ENCODE results near the gene CIRBP.

CIRBP gene

DNA sequence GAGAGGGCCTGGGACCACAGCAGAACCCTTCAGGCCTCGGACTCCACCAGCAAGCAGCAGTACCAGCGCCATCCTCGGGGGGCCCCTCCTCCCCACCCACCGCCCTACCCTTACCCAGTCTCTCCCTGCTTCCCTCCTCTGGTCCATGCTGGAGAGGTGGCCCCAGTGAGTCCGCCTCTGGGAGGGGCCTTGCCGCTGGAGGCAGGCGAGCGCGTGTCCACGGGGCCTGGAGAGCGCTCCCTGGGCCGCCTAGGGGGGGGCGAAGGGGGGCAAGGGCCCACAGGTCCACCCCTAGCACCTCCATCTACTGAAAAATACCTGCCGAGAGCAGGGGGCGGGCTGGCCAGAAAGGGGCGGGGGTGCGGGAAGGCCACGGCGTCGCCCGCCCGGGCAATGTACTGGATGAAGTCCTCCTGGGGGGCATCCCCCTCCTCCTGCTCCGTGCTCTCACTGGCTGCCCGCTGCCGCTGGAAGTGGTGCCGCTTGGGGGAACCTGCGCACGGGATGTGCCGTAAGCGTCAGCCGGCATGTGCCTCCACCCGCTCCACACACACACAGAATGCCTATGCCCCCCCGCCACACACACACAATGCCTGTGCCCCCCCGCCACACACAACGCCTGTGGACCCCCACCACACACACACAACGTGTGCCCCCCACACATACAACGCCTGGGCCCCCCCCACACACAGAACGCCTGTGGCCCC, 38.2 kb upstream of the CIRBP start:
- no peak for DNase-seq (ENCODE audit: low spot score)

DNA sequence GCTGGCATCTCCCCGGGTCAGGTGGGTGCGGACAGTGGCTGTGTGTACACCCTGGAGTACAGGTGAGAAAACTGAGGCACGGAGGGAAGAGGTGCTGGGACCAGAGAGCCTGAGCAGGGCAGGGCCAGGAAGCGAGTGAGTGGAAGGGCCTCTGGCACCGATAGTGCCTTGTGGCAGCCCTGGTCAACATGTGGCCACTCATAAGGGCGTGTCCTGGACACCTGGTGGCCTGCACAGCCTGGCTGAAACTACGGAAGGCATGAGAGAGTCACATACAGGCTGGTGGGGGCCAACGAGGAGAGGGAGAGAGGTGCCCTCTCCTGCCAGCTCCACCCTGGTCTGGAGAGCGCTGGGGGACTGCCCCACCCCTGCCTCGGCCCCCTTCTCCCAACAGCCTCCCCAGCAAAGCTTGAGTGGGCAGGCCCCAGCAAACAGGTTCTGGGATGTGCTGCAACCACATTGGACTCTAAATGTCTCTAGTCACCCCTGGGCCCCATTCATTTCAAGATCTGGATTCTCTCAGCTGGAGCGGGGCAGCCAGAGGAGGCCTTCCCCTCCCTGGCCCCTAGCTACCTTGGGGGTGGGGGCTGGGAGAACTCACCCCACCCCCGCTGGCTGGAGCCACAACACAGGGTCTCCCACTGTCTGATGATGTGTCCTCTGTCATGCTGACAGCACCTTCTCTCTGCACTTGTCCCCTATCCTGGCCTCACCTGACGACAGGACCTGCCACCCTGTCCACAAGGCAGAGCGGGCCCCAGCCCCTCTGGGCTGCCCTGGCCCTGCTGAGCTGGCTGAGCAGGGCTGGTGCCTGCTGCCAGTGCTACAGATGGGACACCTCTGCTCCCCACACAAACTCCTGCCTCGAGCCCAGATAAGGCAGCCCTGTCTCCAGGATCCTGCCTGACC, 37.1 kb upstream of the CIRBP start:
- no peak for DNase-seq (ENCODE audit: low spot score)

DNA sequence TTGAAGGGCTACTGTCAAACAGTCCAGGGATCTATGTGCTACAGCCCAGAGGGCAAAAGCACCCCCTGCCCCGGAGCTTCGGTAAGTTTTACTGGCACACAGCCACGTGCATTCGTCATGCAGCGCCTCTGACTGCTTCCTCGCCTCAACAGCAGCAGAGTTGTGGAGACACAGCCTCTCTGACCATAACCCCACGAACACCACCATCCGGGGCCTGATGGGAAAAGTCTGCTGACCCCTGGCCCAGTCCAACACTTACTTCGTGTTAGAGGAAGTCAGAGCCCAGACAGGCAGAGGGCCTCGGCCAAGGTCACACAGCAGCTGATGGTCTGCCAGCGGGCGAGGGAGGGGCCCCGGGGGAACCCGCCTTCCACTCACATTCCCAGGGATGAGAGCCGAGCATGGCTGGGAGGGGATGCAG, 36.5 kb upstream of the CIRBP start:
- DNase-seq (ENCODE audit: low spot score): no peak

DNA sequence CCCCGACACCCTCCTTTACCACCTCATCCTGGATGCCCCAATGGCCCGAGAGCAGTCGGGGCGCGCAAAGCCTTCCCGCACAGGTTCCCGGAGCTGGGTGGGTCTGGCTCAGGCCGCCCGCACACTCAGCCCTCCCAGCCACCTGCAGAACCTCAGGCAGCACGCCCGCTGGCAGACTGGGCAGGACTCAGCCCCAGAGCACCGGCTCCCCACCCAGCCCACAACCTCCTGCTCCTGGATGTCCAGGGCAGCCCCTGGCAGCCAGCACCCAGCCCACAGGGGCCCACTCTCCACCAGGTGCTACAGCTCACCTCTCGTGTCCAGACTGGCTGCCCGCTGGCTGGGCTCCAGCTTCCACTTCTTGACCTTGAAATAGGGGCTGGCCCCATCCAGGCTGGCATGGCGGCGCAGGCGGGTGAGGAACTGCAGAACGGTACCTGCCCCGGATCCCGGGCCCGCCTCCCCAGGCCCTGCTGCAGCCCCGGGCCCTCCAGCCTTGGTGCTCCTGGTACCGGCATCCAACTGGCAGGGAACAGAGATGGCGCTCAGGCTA, 35.9 kb upstream of the CIRBP start:
- no peak for DNase-seq (ENCODE audit: low spot score)

DNA sequence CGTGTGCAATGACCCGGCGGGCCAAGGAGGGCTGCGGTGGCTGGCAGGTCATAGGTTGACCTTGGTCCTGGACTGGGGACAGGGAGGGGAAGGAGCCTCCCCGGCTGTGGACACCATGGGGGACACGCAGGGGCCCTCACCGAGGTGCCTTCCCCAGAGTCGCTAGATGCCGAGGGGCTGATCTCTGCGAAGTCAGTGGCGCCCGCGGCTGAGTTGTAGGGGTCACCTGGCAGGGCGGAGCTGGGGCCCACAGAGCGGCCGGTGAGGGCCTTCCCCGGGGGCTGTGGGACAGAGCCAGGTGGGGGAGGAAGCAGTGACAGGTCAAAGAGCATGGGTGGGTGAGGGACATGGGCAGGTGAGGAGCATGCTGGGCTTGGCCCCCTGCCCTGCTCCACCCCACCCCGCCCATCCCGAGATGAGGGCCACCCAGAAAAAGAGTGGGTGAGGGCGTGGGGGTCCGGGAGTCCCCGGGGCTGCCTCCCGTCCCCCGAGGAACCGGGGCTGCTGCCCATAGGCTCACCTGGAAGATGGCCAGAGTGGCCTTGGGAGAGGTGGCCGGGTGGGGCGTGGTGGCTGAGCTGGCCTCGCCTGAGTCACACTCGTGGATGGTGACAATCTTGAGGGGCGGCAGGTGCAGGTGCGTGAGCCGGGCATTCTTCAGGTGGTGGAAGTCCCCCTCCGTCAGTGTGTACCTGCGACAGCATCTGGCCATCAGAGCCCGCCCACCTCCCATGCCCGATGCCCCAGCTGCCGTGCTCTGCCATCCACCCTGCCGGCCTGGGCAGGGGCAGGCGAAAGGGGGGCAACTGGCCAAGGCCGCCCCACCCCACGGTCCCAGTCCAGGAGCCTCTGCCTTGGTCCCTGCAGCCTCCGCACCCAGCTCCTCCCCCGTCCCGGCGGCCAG, 34.8 kb upstream of the CIRBP start:
- no peak for DNase-seq (ENCODE audit: low spot score)

DNA sequence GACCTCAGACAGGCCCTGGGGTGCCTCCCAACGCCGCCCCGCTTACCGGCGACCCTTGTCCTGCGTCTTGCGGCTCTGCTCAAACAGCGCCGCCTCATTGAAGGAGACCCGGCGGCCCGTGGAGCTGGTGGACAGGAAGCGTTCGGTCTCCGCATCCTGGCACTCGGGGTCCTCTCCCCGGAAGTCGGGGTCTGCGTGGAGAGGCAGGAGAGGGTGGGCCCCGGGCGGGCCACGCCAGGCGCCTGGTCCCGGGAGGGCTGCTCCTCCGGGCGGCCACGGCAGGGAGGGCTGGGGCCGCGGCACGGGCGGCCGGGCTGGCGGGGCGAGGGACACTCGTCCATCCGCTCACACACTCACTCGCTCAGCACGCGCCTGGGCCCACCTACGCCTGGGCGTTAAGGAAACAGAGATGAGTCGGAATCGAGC, 34.2 kb upstream of the CIRBP start:
- no peak for DNase-seq (ENCODE audit: low spot score)

DNA sequence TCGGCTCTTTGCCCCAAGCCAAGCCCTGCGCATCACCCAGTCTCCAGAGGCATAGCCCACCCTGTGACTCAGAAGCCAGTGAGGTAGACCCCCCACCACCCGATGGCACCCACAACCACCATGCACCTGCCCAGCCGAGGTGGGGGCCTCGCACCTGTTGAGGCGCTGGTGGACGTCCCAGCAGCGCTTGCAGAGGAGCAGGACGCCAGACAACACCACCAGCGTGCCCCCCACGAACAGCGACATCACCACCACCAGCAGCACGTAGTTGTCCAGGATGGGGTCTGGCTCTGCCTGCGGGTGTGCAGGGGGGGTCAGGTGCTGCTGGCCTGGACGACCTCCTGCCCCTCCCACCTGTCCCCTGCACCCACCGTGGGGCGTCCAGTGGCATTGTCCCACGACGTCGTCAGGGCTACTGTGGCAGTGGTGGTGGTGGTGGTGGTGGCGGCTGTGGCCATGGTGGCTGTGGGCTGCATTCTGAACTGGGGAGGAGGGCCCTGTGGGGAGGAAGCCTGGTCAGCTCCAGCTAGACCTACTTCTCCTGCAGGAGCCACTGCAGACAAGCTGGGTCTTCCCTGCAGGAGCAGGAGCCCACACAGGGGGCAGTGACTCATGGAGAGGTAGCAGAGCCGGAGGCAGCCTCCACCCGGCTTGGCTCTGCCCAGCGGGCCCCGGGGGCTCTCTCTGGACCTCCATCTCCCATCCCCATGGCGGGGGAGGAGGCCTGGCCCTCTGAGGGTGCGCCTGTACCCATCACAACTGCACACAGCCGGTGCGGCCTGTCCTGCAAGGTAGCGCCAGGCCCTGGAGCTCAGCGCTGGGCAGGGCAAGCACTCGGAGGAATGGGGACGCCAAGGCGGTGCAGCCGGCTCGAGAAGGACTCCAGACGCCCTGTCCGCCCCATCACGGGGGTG, 33.2 kb upstream of the CIRBP start:
- DNase-seq (ENCODE audit: low spot score): no peak

DNA sequence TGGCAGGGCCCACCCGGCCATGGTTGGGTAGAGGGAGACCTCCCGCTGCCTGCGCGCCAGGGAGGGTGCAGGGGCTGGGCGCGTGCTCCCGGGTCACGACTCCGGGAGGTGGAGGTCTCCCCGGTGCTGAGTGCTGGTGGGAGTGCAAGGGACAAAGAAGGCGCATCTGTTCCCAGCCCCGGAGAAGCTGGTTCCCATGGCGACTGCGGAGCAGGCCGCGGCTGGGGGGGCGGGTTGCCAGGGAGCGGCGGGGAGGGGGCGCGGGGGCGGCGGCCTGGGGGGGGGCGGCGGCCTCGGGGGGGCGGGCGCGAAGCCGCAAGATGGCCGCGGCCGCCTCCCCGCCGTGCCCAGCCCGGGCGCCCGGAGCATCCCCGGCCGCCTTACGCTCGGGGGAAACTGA, 32.6 kb upstream of the CIRBP start:
- no peak for DNase-seq (ENCODE audit: low spot score)

DNA sequence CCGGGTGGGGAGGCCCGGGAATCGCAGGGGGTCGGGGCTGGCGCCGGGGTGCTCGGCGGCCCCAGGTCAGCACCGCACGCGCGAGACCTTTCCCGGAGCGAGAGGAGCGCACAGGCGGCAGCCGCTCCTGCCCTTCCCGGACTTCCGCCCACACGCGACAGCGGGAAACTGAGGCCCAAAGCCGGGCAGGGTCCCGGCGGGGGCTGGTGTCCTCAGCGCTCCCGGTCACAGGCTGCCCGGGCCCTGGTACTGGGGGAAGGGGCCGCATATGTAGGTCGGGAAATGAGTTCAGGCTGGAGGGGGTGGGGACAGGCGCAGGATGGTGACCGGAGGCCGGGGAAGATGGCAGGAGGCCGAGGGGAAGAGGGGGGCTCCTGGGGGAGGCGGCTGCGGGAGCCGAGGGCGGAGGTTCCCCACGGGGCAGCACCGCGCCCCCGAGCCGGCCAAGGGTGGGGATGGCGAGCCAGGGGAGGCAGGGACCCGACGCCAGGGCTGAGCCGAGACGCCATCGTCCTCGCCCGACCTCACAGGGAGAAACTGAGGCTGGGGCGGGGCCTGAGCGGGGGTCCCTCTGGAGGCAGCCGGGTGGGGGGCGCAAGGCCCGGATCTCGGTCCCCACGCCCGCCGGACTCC, 32.0 kb upstream of the CIRBP start:
- DNase-seq (ENCODE audit: low spot score): no peak

DNA sequence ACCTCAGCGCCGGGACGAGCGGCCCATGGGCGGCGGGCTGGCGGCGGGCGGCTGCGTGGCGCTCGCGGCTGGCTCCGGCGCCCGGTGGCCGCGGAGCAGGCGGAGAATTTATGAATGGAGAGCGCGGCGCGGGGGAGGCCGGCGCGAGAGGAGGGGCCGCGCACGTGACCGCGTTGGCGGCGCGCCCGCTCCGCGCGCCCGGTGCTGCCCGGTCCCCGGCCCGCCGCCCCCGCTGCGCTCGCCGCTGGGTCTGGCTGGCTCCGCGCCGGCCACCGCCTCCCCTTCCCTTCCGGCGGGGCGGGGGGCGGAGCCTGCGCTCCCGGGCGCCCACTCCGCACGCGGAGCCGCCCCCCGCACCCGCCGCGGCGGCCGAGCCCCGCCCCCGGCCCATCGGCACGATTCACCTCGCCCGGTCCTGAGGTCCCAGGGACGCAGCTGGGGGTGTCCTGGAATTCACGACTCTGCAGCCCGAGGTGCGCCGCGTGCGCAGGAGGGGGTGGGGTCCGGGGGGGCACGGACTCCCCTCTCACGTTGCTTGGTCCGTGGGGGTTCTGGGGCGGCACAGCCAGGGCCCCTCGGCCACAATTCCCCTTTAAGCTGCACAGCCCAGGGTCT, 31.3 kb upstream of the CIRBP start, which contains the start of gene CBARP:
TSS of gene CBARP (minus strand) at position 252 of the 615 bp plus-strand sequence. CDS start 1,905 bp downstream, outside the sequence.
- DNase-seq (ENCODE audit: low spot score): peak; percentile 67

DNA sequence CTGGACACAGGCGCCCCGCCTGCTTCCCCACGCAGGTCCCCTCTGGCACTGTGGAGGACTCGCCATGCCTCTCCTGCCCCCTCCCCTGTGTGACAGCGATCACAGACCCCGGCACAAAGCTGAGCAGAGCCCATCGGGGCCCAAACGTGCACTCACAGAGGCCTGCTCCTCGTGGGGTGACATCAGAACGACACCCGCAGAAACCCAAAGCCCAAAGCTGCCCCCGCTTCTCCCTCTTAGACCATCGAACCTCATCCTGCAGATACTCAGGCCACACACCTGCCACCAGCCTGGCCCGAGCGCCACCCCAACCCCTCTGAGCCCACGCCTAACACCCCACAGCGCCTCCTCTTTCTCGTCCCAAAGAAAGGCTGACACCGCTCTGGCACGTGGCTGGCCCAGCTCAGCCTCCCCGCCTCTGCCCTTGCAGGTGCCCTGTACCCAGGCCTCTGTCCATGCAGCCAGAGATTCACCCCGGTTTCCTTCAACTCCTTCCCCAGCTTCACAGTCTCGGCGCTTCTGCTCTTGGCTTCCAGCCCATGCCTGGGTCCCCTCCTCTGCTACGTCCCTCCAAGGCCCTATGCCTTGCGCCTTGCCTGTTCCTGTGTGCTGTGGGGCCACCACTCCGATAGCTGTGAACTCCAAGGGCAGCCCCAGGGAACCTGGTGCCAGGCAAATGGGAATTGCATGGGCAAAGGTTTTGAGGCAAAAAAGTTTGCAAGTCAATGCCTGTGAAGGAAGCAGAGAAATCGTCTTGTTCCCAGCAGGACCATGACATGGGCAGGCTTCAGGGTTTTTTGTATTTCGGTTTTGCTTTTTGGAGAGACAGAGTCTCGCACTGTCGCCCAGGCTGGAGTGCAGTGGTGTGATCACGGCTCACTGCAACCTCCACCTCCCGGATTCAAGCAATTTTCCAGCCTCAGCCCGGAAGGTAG, 30.5 kb upstream of the CIRBP start:
- no peak for DNase-seq (ENCODE audit: low spot score)

DNA sequence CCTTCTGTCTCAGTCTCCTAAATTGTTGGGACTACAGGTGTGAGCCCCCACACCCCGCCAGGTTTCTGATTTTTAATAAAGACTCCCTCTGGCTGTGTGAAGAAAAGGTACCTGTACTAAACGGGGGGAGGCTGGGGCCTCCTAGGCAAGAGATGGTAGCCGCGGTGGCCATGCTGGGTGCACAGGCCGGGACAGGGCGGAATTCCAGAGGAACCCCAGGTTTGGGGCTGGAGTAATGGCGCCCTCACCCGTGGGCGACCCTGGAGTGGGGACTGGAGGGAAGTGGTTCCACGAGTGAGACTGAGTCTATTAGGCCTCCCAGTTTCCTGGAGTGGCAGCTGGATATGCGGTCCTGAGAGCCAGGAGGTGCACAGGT, 29.7 kb upstream of the CIRBP start:
- DNase-seq (ENCODE audit: low spot score): no peak

DNA sequence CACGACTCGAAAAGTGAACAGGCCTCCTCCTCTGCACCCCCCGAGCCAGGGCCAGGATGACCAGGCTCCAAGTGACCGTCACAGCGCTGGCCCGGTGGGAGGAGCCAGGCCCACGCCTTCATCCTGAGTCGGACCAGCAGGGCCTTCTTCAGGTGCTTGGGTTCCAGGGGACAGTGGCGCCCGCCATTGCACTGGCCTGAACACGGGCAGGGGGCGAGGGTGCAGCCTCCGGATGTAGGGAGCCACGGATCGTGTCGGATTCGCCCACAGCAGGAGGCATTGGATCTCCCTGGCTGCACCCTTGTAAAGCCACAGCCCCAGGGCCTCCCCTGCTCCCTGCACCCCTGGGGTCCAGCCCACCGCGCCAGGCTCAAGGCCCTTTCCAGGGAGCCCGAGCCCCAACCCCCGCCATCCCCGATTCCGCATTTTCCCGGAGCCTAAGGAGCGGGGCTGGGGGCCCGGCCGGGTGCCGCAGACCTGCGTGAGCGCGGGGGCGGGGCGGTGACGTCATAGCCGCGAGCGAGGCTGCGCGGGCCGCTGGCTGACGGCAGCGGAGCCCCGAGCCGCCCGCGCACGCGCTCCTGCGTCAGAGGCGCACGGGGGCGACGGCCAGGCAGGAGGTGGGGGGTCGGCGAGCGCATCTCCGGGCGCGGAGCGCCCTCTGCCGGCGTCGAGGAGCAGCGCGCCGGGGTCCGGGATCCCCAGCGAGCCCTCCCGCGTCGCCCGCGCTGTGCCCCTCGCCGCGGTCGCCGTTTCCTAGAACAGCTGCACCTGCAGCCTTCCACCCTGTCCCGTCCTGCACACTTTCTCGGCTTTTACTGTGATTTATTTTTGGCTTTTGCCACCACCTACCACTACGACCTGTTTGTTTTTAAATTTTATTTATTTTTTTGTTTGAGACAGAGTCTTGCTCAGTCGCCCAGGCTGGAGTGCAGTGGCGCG, 29.1 kb upstream of the CIRBP start:
- peak; percentile 88 for DNase-seq (ENCODE audit: low spot score)

DNA sequence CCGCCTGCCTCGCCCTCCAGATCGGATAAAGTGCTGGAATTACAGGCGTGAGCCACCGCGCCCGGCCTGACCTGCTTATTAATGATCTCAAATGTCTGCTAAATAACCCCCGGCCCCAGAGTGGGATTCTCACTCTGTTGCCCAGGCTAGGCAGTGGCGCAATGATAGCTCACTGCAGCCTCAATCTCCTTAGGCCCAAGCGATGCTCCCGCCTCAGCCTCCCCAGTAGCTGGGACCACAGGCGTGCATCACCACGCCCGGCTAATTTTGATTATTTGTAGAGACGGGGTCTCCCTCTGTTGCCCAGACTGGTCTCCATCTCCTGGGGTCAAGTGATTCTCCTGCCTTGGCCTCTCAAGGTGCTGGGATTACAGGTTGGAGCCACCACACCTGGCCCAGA, 28.2 kb upstream of the CIRBP start:
- no peak for DNase-seq (ENCODE audit: low spot score)

DNA sequence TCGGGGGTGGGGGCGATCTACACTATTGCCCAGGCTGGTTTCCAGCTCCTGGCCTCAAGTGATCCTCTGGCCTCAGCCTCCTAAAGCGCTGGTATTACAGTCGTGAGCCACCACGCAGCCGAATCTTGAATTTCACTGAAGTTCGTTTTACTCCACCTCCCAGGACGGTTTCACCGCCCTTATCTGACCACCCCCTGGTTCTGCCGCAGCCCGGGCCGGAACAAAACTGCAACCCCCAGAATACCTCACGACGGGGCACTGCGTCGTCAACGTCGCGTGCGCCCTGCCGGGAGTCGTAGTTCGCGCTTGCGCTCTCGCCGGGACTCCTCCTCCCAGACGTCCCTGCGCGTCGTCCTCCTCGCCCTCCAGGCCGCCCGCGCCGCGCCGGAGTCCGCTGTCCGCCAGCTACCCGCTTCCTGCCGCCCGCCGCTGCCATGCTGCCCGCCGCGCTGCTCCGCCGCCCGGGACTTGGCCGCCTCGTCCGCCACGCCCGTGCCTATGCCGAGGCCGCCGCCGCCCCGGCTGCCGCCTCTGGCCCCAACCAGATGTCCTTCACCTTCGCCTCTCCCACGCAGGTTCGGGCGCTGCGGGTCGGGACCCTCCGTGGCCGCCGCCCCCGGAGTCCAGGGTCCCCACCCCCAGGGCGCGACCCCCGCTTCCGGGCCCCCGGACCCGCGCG, 27.6 kb upstream of the CIRBP start, which contains the start of gene ATP5F1D:
TSS of gene ATP5F1D (plus strand) at position 335 of the 679 bp plus-strand sequence. CDS start at position 435, 100 bp downstream.
- peak; percentile 95 for DNase-seq (ENCODE audit: low spot score)

DNA sequence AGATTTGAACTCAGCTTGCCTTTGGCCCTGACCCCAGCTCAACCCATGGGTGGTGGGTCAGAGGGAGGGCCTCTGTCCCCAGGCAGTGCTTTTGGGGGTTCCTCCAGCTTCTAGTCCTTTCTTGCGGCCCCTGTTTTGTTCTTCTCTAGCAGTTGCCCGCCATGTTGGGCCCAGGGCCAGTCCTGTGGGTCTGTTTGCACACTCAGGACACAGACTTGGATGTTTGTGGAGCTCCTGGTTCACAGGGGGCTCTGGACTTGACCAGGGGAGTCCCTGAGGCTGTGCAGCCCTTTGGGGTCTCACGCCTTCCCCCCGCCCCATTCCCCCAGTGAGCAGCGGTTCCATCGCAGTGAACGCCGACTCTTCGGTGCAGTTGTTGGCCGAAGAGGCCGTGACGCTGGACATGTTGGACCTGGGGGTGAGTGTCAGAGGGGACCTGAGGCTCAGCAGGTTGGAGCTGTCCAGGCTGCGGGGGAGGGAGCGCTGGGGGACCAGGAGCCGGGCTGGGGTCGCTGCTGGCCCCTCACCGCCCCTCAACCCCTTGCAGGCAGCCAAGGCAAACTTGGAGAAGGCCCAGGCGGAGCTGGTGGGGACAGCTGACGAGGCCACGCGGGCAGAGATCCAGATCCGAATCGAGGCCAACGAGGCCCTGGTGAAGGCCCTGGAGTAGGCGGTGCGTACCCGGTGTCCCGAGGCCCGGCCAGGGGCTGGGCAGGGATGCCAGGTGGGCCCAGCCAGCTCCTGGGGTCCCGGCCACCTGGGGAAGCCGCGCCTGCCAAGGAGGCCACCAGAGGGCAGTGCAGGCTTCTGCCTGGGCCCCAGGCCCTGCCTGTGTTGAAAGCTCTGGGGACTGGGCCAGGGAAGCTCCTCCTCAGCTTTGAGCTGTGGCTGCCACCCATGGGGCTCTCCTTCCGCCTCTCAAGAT, 25.1 kb upstream of the CIRBP start:
- DNase-seq (ENCODE audit: low spot score): peak; percentile 89
